MM.1S (cell line): ENCODE measurements around the gene CXCR4.

ENCODE experiments used
- EZH2 ChIP-seq: fragments of 300-600 bp; sonication (generic); optimal IDR thresholded peaks from 2 replicates; pipeline ENCODE3; 2017; ENCODE audit warnings: low read depth, mild to moderate bottlenecking, antibody characterized with exemption, low read length, mixed read lengths
- EZH2phosphoT487 ChIP-seq: fragments of 300-600 bp; sonication (generic); IDR thresholded peaks from 2 replicates; pipeline ENCODE4 v1.6.1; 2018; ENCODE audit warnings: antibody characterized with exemption, low read length
- TF ChIP-seq, protein P1 (sequence below): fragments of 300-600 bp; sonication (generic); IDR thresholded peaks from 2 replicates; pipeline ENCODE4 v1.5.1; 2016; ENCODE audit warnings: antibody characterized with exemption, low read length, mixed read lengths

DNA sequence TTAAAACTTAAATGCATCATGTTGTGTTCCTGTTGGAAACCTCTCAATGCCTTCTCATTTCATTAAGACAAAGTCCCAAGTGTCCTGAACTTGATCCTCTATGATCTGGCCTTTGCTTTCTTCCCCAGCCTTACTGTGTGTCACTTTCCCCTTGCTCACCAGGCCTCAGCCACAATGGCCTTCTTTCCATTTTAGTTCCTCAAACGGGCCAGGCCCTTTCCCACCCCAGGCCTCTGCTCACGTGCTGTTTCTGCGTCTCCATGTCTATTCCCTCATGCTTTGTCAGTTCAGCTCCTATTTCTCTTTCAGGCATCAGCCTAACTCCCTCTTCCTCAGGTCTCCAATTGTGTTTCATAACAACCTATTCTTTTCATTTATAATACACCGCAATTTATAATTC, 19.5 kb downstream of the CXCR4 start:
- TF ChIP-seq, protein P1, sequence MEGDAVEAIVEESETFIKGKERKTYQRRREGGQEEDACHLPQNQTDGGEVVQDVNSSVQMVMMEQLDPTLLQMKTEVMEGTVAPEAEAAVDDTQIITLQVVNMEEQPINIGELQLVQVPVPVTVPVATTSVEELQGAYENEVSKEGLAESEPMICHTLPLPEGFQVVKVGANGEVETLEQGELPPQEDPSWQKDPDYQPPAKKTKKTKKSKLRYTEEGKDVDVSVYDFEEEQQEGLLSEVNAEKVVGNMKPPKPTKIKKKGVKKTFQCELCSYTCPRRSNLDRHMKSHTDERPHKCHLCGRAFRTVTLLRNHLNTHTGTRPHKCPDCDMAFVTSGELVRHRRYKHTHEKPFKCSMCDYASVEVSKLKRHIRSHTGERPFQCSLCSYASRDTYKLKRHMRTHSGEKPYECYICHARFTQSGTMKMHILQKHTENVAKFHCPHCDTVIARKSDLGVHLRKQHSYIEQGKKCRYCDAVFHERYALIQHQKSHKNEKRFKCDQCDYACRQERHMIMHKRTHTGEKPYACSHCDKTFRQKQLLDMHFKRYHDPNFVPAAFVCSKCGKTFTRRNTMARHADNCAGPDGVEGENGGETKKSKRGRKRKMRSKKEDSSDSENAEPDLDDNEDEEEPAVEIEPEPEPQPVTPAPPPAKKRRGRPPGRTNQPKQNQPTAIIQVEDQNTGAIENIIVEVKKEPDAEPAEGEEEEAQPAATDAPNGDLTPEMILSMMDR = no peak
- TF ChIP-seq EZH2 (no peak), EZH2phosphoT487 (no peak)
